ENCODE results near the gene VWF.
"Not testable (repeated sequence)": the region's sequence is repeated elsewhere in the genome, so short reads cannot be mapped to it uniquely, and the experiment has no call there.

The VWF gene

DNA sequence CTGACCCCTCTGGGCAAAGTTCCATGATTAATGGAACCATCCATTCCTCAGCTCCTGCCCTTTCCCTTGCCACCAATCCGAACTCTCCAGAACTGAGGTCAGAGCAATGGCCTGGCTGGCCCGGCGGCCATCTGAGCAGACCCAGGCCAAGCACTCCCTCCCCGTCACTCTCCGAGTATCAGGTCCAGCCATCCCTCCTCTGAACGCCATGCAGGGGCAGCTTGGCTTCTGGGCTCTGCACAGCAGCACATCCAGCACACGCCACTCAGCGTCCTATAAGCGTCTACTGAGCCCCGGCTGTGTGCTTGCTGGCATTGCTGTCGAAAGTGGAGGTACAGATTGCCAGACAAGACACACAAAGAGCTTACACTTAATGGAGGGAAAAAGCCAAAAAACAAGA, 34.3 kb upstream of the VWF start:
- Mint-ChIP-seq H3K27ac (peak overlapping the region; percentile 55), H3K9me3 (peaks cover 4% of the 10 kb centered on the region), H3K27me3 (ENCODE audit: low read depth, poor library complexity) (no peaks in the 10 kb centered on the region), H3K4me3 (peak overlapping the region; percentile 12), H3K4me1 (peaks cover 46% of the 10 kb centered on the region), H3K36me3 (ENCODE audit: low read depth) (no peaks in the 10 kb centered on the region)
- TF ChIP-seq, protein P1, sequence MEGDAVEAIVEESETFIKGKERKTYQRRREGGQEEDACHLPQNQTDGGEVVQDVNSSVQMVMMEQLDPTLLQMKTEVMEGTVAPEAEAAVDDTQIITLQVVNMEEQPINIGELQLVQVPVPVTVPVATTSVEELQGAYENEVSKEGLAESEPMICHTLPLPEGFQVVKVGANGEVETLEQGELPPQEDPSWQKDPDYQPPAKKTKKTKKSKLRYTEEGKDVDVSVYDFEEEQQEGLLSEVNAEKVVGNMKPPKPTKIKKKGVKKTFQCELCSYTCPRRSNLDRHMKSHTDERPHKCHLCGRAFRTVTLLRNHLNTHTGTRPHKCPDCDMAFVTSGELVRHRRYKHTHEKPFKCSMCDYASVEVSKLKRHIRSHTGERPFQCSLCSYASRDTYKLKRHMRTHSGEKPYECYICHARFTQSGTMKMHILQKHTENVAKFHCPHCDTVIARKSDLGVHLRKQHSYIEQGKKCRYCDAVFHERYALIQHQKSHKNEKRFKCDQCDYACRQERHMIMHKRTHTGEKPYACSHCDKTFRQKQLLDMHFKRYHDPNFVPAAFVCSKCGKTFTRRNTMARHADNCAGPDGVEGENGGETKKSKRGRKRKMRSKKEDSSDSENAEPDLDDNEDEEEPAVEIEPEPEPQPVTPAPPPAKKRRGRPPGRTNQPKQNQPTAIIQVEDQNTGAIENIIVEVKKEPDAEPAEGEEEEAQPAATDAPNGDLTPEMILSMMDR (IDR thresholded peaks at IDR 0.05): no peak
- DNase-seq: no peak

DNA sequence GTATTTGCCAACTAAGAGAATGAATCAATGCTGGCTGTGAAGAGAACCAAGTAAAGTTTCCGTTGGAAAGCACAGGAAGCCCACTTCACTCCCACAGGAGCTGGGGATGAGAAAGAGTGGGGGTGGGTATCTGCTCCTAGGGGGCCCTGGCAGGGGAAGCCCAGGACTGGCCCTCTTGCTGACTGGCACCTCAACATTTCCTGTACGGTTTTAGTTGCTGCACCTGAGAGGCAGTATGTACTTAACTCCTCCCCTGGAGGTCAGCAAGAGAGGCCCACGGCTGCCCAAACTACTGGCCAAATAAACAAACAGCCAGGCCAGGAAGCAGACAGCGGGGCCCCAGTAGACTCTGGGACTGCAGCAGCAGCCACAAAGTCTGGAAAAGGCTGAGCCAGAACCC, 33.8 kb upstream of the VWF start:
- peak overlapping the region; percentile 55 for H3K27ac Mint-ChIP-seq
- TF ChIP-seq, protein P1 (IDR thresholded peaks at IDR 0.05): no peak
- no peak overlapping the region for H3K4me3 Mint-ChIP-seq
- H3K27me3 Mint-ChIP-seq (ENCODE audit: low read depth, poor library complexity): no peaks in the 10 kb centered on the region
- no peaks in the 10 kb centered on the region for H3K36me3 Mint-ChIP-seq (ENCODE audit: low read depth)
- H3K9me3 Mint-ChIP-seq: peaks cover 4% of the 10 kb centered on the region
- H3K4me1 Mint-ChIP-seq: peaks cover 42% of the 10 kb centered on the region
- DNase-seq: peak; percentile 21

DNA sequence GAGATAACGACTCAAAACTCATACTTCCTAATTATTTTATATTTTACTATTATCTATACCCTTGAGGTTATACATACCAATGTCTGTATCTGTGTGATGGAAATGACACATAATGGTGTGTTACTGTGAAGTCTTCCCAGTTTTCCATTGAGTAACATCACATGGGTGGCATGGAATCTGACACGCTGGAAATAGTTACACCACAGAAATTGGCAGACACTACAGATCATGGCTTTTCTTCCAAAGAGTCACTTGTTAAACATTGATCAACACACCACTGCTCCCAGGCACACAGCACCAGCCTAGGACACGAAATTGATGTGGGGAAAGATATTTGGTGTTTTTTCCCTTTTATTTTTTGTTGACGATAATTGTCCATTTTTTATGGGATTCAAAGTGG, 33.0 kb upstream of the VWF start:
- Mint-ChIP-seq H3K27ac (no peak overlapping the region), H3K4me1 (peaks cover 41% of the 10 kb centered on the region)

DNA sequence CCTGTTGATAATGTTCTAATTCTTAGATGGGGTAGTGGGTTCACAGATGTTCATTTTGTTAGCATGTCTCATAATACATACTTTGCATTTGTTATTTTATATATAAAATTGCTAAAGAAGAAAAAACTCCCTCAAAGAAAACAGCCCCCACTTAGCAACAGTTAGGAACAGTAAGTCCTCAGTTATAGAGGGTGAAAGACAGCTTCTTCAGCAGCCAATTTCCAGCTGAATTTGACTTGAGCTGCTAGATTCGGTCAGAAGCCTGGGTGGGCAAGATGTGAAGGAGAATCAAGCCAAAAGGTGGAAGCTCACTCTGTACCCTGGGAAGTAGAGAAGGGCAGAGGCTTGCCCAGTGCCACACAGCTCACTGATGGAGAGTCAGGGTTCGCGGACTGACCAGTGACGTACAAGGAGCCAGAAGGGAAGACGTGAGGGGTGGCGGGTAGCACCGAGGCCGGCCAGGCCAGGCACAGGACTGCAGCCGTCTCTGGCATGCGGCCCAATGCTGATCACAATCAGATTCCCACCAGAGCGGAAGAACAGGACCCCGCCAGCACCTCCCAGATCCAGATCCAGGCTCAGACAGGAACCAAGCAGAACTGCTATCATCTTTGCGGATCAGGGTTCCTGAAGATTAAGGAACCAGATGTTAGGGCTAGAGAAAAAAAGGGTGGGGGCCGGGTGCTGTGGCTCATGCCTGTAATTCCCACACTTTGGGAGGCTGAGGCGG, 30.4 kb upstream of the VWF start:
- no peak for DNase-seq

More for the DNA sequence above, 33.0 kb upstream of the VWF start:
- no peaks in the 10 kb centered on the region for H3K27me3 Mint-ChIP-seq (ENCODE audit: low read depth, poor library complexity)
- no peak for DNase-seq
- no peak overlapping the region for H3K4me3 Mint-ChIP-seq
- peaks cover 4% of the 10 kb centered on the region for H3K9me3 Mint-ChIP-seq
- H3K36me3 Mint-ChIP-seq (ENCODE audit: low read depth): no peaks in the 10 kb centered on the region
- TF ChIP-seq, protein P1 (IDR thresholded peaks at IDR 0.05): no peak

DNA sequence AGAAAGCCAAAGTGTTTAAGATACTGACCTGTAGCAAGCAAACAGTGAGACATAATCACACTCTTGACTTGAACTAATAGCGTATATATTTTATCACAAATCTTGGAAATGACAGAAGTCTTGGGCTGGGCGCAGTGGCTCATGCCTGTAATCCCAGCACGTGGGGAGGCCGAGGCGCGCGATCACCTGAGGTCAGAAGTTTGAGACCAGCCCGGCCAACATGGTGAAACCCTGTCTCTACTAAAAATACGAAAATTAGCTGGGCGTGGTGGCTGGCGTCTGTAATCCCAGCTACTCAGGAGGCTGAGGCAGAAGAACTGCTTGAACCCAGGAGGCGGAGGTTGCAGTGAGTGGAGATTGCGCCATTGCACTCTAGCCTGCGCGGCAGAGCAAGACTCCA, 24.3 kb upstream of the VWF start:
- H3K27me3 Mint-ChIP-seq (ENCODE audit: low read depth, poor library complexity); H3K27ac Mint-ChIP-seq; H3K9me3 Mint-ChIP-seq; H3K4me1 Mint-ChIP-seq; H3K4me3 Mint-ChIP-seq; DNase-seq; H3K36me3 Mint-ChIP-seq (ENCODE audit: low read depth): not testable (repeated sequence)

More for the DNA sequence above, 30.4 kb upstream of the VWF start:
- H3K4me1 Mint-ChIP-seq: peaks cover 23% of the 10 kb centered on the region
- peaks cover 4% of the 10 kb centered on the region for H3K9me3 Mint-ChIP-seq
- peak overlapping the region; percentile 49 for H3K27ac Mint-ChIP-seq
- H3K4me3 Mint-ChIP-seq: no peak overlapping the region
- H3K36me3 Mint-ChIP-seq (ENCODE audit: low read depth): no peaks in the 10 kb centered on the region
- TF ChIP-seq, protein P1 (IDR thresholded peaks at IDR 0.05): no peak
- H3K27me3 Mint-ChIP-seq (ENCODE audit: low read depth, poor library complexity): no peaks in the 10 kb centered on the region

DNA sequence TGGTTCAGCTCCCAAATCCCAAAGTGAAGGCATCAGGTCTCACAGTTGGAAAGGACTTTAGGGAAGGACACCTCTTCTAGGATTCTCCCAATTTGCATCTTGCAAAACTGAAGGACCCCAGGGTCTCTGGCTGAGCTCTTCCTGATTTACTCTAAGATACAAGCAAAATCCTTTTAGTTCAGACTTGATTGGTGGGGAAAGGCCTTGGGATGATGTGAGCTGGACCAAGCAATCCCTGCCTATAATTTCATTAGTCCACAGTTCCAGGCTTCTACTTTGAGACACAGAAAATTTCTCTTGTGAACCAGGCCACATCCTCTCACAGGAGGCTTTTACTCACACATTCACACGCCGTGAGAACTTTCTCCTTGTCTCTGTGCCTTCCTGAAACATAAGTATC, 23.6 kb upstream of the VWF start:
- H3K27ac Mint-ChIP-seq: no peak overlapping the region
- TF ChIP-seq, protein P1 (IDR thresholded peaks at IDR 0.05): no peak
- DNase-seq: no peak
- no peak overlapping the region for H3K4me3 Mint-ChIP-seq
- peaks cover 1% of the 10 kb centered on the region for H3K36me3 Mint-ChIP-seq (ENCODE audit: low read depth)
- H3K9me3 Mint-ChIP-seq: peaks cover 5% of the 10 kb centered on the region
- peaks cover 1% of the 10 kb centered on the region for H3K4me1 Mint-ChIP-seq
- H3K27me3 Mint-ChIP-seq (ENCODE audit: low read depth, poor library complexity): no peaks in the 10 kb centered on the region

All from nephron progenitor cell (in vitro differentiated cells).